ENCODE results near the gene CCR1.

GRCh38 chr3:46203681-46204080, 4.4 kb downstream of the CCR1 start:
- TF ChIP-seq CTCF (IDR thresholded peaks at IDR 0.05), result no peak
- TF ChIP-seq POLR2A (IDR thresholded peaks at IDR 0.05), result no peak
